ENCODE results near the gene CFAP97.

The CFAP97 gene

DNA sequence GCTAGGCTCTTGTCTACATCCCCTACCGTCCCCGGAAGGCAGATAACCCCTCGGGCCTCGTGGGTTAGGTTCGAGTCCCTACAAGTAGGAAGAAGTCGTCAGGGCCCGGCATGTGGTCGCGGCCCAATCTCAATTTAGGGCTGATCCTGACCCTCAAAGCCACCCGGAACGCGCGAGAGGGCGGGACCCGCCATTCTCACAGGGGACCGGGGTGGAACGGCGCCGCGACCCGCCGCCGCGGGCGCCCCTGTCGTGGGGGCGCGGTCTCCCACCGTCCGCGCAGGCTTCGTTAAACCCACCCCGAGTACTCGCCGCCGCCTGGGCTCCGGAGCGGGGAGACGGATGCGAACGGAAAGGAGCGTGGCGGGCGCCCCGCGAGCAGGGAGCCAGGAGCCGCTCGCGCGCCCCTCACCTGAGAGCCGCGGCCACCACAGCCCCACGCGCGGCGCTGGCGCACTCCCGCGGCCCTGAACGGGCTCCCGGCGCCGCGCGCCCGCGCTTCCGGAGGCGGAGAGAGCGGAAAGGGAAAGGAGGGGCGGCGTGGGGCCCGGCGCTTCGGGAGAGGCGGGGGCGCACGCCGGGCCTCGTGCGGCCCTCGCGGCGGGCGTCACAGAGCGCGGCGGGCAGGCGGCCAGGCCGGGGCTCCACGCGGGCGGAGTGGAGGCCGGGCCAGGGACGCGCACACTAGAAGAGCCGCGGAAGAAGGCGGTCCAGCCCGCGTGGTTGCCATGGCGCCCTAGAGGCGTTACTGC, at the start of gene CFAP97:
TSS of gene CFAP97 (minus strand) at position 515 of the 752 bp plus-strand sequence. CDS start 12,804 bp downstream, outside the sequence.
- peak within 1 kb of the TSS; percentile 61 for H3K4me3 ChIP-seq (ENCODE audit: low read depth, low read length)
- in situ Hi-C loops (cut with HindIII; ENCODE audit: low sequenced_read_pairs): no loop called here
- TF ChIP-seq, protein P1, sequence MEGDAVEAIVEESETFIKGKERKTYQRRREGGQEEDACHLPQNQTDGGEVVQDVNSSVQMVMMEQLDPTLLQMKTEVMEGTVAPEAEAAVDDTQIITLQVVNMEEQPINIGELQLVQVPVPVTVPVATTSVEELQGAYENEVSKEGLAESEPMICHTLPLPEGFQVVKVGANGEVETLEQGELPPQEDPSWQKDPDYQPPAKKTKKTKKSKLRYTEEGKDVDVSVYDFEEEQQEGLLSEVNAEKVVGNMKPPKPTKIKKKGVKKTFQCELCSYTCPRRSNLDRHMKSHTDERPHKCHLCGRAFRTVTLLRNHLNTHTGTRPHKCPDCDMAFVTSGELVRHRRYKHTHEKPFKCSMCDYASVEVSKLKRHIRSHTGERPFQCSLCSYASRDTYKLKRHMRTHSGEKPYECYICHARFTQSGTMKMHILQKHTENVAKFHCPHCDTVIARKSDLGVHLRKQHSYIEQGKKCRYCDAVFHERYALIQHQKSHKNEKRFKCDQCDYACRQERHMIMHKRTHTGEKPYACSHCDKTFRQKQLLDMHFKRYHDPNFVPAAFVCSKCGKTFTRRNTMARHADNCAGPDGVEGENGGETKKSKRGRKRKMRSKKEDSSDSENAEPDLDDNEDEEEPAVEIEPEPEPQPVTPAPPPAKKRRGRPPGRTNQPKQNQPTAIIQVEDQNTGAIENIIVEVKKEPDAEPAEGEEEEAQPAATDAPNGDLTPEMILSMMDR (IDR thresholded peaks at IDR 0.05; ENCODE audit: low read depth, low read length, missing control alignments): no peak
- DNase-seq (ENCODE audit: low read depth): peak; percentile 69

DNA sequence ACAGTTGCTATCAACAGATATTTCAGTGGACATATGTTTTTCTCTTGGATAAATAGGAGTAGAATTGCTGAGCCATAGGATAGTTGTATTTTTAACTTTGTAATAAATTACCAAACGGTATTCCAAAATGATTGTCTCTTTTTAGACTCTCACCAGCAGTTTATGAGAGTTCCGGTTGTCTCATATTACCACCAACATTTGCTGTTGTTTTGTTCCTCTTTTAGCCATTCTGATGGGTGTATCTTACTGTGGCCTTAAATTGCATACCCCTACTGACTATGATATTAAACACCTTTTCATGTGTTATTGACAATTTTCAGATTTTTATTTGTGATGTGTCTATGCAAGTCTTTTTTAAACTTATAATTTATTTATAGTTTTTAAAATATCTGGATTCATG, 45.3 kb upstream of the CFAP97 start:
- no peak for DNase-seq (ENCODE audit: low read depth)
- TF ChIP-seq, protein P1 (IDR thresholded peaks at IDR 0.05; ENCODE audit: low read depth, low read length, missing control alignments): no peak
- in situ Hi-C loops (cut with HindIII; ENCODE audit: low sequenced_read_pairs): no loop called here
- no peak overlapping the region for H3K4me3 ChIP-seq (ENCODE audit: low read depth, low read length)

DNA sequence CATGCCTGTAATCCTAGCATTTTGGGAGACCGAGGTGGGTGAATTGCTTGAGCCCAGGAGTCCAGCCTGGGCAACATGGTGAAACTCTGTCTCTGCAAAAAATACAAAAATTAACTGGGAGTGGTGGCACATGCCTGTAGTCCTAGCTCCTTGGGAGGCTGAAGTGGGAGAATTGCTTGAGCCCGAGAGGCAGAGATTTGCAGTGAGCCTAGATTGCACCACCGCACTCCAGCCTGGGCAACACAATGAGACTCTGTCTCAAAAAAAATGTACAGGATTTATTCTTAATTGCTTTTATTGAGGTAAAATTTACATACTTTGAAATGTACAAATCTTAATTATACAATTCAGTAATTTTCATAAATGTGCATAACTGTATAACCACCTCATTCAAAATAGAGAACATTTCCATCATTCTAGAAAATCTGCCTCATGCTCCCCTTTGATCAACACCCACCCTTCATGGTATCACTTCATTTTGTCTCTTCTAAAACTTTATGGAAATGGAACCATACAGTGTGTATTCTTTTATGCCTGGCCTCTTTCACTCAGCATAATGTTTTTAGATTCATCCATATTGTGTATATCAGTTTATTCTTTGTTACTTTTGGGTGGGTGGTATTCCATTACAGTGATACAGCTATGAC, 44.7 kb upstream of the CFAP97 start:
- in situ Hi-C loops (cut with HindIII; ENCODE audit: low sequenced_read_pairs): no loop called here
- TF ChIP-seq, protein P1 (IDR thresholded peaks at IDR 0.05; ENCODE audit: low read depth, low read length, missing control alignments): no peak
- no peak for DNase-seq (ENCODE audit: low read depth)
- H3K4me3 ChIP-seq (ENCODE audit: low read depth, low read length): no peak overlapping the region

DNA sequence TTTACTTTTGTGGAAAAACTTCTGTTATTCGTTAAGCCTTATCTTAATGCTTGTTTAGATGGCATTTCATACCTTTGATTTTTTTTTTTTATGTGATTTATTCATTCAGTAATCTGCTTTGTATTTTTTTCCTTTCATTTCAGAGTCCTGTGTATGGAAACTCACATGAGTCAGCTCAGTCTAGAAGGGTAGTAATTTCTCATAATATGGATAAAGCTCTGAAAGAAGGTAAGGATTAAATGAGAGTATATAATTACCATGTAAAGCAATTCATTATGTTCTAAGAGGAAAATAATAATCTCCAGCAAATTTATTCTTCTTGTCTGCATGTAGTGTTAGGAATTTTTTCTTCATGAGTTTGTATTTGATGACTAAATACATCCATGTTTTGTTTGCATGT, 43.4 kb upstream of the CFAP97 start:
- TF ChIP-seq, protein P1 (IDR thresholded peaks at IDR 0.05; ENCODE audit: low read depth, low read length, missing control alignments): no peak
- no peak for DNase-seq (ENCODE audit: low read depth)
- no peak overlapping the region for H3K4me3 ChIP-seq (ENCODE audit: low read depth, low read length)
- in situ Hi-C loops (cut with HindIII; ENCODE audit: low sequenced_read_pairs): no loop called here

DNA sequence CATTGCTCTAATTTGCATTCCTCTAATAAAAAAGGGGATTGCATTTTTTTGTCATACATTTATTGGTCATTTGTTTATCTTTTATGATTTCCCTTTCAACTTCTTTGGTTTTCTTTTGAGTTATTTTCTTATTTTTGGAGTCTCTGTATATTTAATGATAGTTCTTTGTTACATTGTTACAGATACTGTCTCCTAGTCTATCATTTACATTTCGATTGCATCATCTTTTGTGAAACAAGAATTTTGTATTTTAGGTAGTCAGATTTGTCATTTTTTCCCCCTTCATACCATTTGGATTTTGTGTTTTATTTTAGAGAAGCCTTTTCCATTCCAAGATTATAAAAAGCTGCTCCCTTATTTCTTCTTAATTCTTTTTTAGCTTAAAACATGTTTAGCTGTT, 42.7 kb upstream of the CFAP97 start:
- TF ChIP-seq, protein P1 (IDR thresholded peaks at IDR 0.05; ENCODE audit: low read depth, low read length, missing control alignments): no peak
- no peak overlapping the region for H3K4me3 ChIP-seq (ENCODE audit: low read depth, low read length)
- in situ Hi-C loops (cut with HindIII; ENCODE audit: low sequenced_read_pairs): no loop called here
- DNase-seq (ENCODE audit: low read depth): no peak

DNA sequence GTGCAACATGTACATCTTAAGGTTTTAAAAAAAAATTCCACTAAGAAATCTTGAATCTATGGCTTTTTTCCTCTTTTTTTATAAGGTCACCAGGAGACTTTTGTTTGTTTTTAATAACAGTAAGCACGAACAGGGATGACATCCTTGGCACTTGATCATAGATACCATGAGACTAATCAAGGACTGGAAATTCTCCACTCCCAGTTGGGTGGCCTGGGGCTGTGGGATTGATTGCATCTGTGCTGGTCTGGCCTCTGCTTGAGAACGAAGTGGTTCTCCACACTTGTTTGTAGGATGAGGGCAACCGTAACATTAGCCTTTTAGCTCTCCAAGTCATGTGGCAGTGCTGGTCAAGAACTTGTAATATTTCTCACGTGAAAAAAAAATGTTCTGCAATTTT, 41.0 kb upstream of the CFAP97 start:
- in situ Hi-C loops (cut with HindIII; ENCODE audit: low sequenced_read_pairs): no loop called here

More for the DNA sequence above, 41.0 kb upstream of the CFAP97 start:
- no peak overlapping the region for H3K4me3 ChIP-seq (ENCODE audit: low read depth, low read length)
- TF ChIP-seq, protein P1 (IDR thresholded peaks at IDR 0.05; ENCODE audit: low read depth, low read length, missing control alignments): no peak
- no peak for DNase-seq (ENCODE audit: low read depth)

Data from astrocyte of the cerebellum (primary cell).